Measurements from ENCODE around the gene ZNF362. TPM values are rescaled to one million over a fixed set of nuclear protein-coding genes. Genes with fewer than 3 reads are reported as not detected.
A peak's percentile ranks its signal among the peaks of the same experiment; 100 is the strongest.

The ZNF362 gene
- total and polyA plus RNA-seq, 7 donors = 6.5 to 20.9 (median 15.2) TPM

- no peak for TF ChIP-seq CTCF (IDR thresholded peaks at IDR 0.05)
- intact Hi-C loops (cut with DNase I) = no loop called here
- no peaks in the 10 kb centered on the region for H3K27me3 ChIP-seq (ENCODE audit: insufficient read depth in 3 of 3, low read length in 2 of 3)
- no peaks in the 10 kb centered on the region for H3K4me1 ChIP-seq
- no peaks in the 10 kb centered on the region for H3K36me3 ChIP-seq (ENCODE audit: insufficient read depth in 1 of 2, low read depth in 1 of 2)
- no peak overlapping the region for H3K27ac ChIP-seq
- DNase-seq (no peak), ATAC-seq (peak; percentile 57 to 70 (median 68))
- H3K9me3 ChIP-seq = peaks cover 11% of the 10 kb centered on the region
- H3K4me3 ChIP-seq = no peak overlapping the region
- 21 to 24% (median 22%) methylated on average over 5 of the region's 5 CpGs for WGBS, 3 donors
Measured at GRCh38 chr1:33228935-33229487, 27.3 kb upstream of the ZNF362 start.

GRCh38 chr1:33231166-33231565 is 25.1 kb upstream of the ZNF362 start:
- no peak for DNase-seq
- no peaks in the 10 kb centered on the region for H3K4me1 ChIP-seq
- TF ChIP-seq CTCF (IDR thresholded peaks at IDR 0.05) = no peak

GRCh38 chr1:33232716-33233115 is 23.6 kb upstream of the ZNF362 start:
- no peak for DNase-seq
- WGBS, 3 donors = 85 to 93% (median 92%) methylated on average over 3 of the region's 3 CpGs

More at GRCh38 chr1:33231166-33231565, 25.1 kb upstream of the ZNF362 start:
- H3K9me3 ChIP-seq = no peaks in the 10 kb centered on the region
- no peaks in the 10 kb centered on the region for H3K36me3 ChIP-seq (ENCODE audit: insufficient read depth in 1 of 2, low read depth in 1 of 2)
- no peak overlapping the region for H3K27ac ChIP-seq
- H3K27me3 ChIP-seq (ENCODE audit: insufficient read depth in 3 of 3, low read length in 2 of 3) = no peaks in the 10 kb centered on the region
- 89 to 92% (median 91%) methylated on average over 7 of the region's 7 CpGs for WGBS, 3 donors
- H3K4me3 ChIP-seq = no peak overlapping the region
- ATAC-seq = no peak
- intact Hi-C loops (cut with DNase I) = no loop called here

GRCh38 chr1:33234131-33234530 is 22.2 kb upstream of the ZNF362 start:
- Histone ChIP-seq H3K4me3 (no peak overlapping the region), H3K36me3 (ENCODE audit: insufficient read depth in 1 of 2, low read depth in 1 of 2) (no peaks in the 10 kb centered on the region), H3K9me3 (no peaks in the 10 kb centered on the region), H3K4me1 (no peaks in the 10 kb centered on the region), H3K27ac (no peak overlapping the region), H3K27me3 (ENCODE audit: insufficient read depth in 3 of 3, low read length in 2 of 3) (peaks cover 0 to 2% (median 0%) of the 10 kb centered on the region in 3 donors)
- ATAC-seq = no peak
- 67 to 71% (median 67%) methylated on average over 4 of the region's 4 CpGs for WGBS, 3 donors
- TF ChIP-seq CTCF (IDR thresholded peaks at IDR 0.05) = no peak
- intact Hi-C loops (cut with DNase I) = no loop called here
- DNase-seq = no peak

More at GRCh38 chr1:33232716-33233115, 23.6 kb upstream of the ZNF362 start:
- Histone ChIP-seq H3K36me3 (ENCODE audit: insufficient read depth in 1 of 2, low read depth in 1 of 2) (no peaks in the 10 kb centered on the region), H3K27ac (no peak overlapping the region), H3K4me3 (no peak overlapping the region), H3K27me3 (ENCODE audit: insufficient read depth in 3 of 3, low read length in 2 of 3) (no peaks in the 10 kb centered on the region), H3K9me3 (no peaks in the 10 kb centered on the region), H3K4me1 (no peaks in the 10 kb centered on the region)
- no peak for TF ChIP-seq CTCF (IDR thresholded peaks at IDR 0.05)
- intact Hi-C loops (cut with DNase I) = no loop called here
- ATAC-seq = no peak

GRCh38 chr1:33234588-33234990 is 21.7 kb upstream of the ZNF362 start:
- no peaks in the 10 kb centered on the region for H3K36me3 ChIP-seq (ENCODE audit: insufficient read depth in 1 of 2, low read depth in 1 of 2)
- DNase-seq = no peak
- H3K9me3 ChIP-seq = no peaks in the 10 kb centered on the region
- H3K27me3 ChIP-seq (ENCODE audit: insufficient read depth in 3 of 3, low read length in 2 of 3) = peaks cover 0 to 2% (median 0%) of the 10 kb centered on the region in 3 donors
- no peak overlapping the region for H3K4me3 ChIP-seq
- WGBS, 3 donors = 50 to 54% (median 51%) methylated on average over 7 of the region's 7 CpGs
- intact Hi-C loops (cut with DNase I) = no loop called here
- ATAC-seq = no peak
- H3K27ac ChIP-seq = no peak overlapping the region
- TF ChIP-seq CTCF (IDR thresholded peaks at IDR 0.05) = no peak
- no peaks in the 10 kb centered on the region for H3K4me1 ChIP-seq

All from psoas muscle (tissue), 8 donors.